Measurements from ENCODE around the gene COL23A1. TPM values are rescaled to one million over a fixed set of nuclear protein-coding genes. Genes with fewer than 3 reads are reported as not detected.
"Not testable (repeated sequence)": the region's sequence is repeated elsewhere in the genome, so short reads cannot be mapped to it uniquely, and the experiment has no call there.

The COL23A1 gene
- total and polyA plus RNA-seq, 2 of the 13 experiments (the other 11 are each of a cell fraction or from before 2014, with no cell fraction given), result not detected

DNA sequence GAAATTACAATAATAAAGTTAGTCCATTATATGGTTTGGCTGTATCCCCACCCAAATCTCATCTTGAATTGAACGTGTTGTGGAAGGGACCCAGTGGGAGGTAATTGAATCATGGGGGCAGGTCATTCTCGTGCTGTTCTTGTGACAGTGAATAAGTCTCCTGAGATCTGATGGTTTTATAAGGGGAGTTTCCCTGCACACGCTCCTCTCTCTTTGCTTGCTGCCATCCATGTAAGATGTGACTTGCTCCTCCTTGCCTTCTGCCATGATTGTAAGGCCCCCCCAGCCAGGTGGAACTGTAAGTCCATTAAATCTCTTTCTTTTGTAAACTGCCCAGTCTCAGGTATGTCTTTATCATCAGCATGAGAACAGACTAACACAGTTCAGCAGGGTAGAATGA lies 220.7 kb downstream of the COL23A1 start:
- POLR2A ChIA-PET; in situ Hi-C loops (cut with HindIII; ENCODE audit: extremely low pct_ligation_motif_present, low pct_unique_long_range_greater_than_20kb); DNase-seq (ENCODE audit: low spot score); H3K9ac ChIP-seq (ENCODE audit: insufficient read depth, low read depth, low read length); H3K4me3 ChIP-seq (replicated peaks in 1 of 3; ENCODE audit: insufficient read depth in 1 of 3, low read depth in 2 of 3, low read length in 3 of 3); H3K4me2 ChIP-seq (ENCODE audit: low read depth, low read length); H2AFZ ChIP-seq (ENCODE audit: low read length); ATAC-seq; H3K36me3 ChIP-seq (replicated peaks in 1 of 2; ENCODE audit: control insufficient read depth in 1 of 2, insufficient read depth in 2 of 2, low read length in 2 of 2); H3K27ac ChIP-seq (ENCODE audit: extremely low read length, insufficient read depth, low read length); H4K20me1 ChIP-seq (ENCODE audit: insufficient read depth, low read length); BruUV-seq (replicated peaks); H3K79me2 ChIP-seq (ENCODE audit: insufficient read depth, low read length); intact Hi-C loops (cut with micrococcal nuclease; ENCODE audit: unreplicated experiment); H3K4me1 ChIP-seq (ENCODE audit: insufficient read depth, low read length); H3K9me3 ChIP-seq (ENCODE audit: low read length); CTCF ChIA-PET (ENCODE audit: low intra/inter-chr PET ratio, low total read pairs); FAIRE-seq: not testable (repeated sequence)
- H3K27me3 ChIP-seq (ENCODE audit: control insufficient read depth in 1 of 2, insufficient read depth in 2 of 2, low read length in 2 of 2), result peaks cover 0 to 35% of the 10 kb centered on the region in 2 experiments; a peak in 4 of 5 replicates
- WGBS (ENCODE audit: low lambda C conversion rate), result 16% methylated on average over 3 of the region's 3 CpGs

DNA sequence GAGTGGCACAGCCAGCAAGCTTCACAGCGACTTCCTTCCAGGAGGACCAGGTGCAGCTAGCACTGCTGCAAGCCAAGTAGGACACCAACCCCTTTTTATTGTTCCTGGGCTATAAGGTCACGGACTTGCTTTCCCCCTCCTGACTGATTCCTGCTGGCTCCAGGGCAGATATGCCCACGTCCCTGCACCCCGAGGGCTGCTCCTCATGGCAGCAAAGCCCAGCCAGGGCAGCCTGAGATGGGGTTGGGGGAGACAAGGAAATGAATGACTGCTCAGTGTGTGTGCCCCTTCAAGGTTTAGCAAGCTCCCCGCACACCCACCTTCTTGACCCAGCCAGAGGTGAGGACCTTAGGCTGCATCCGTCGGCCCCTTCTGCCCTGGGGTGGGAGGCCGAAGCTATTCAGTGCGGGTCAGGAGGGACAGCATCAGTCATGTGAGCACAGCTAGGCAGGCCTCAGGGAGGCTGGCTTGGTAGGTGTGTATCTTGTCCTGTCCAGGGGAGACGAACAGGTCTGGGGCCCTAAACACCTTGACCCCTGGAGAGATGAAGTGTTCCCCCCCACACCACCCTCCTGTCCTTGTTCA lies 221.4 kb downstream of the COL23A1 start:
- no peaks in the 10 kb centered on the region for H3K4me1 ChIP-seq (ENCODE audit: insufficient read depth, low read length)
- ChIA-PET POLR2A (no interaction called here), CTCF (ENCODE audit: low intra/inter-chr PET ratio, low total read pairs) (no interaction called here)
- H3K9ac ChIP-seq (ENCODE audit: insufficient read depth, low read depth, low read length), result no peak overlapping the region
- H3K27ac ChIP-seq (ENCODE audit: extremely low read length, insufficient read depth, low read length), result no peak overlapping the region
- H3K4me3 ChIP-seq (replicated peaks in 1 of 3; ENCODE audit: insufficient read depth in 1 of 3, low read depth in 2 of 3, low read length in 3 of 3), result no peak overlapping the region
- no peak for DNase-seq (ENCODE audit: low spot score)
- peaks cover 0 to 35% of the 10 kb centered on the region in 2 experiments; a peak in 4 of 5 replicates for H3K27me3 ChIP-seq (ENCODE audit: control insufficient read depth in 1 of 2, insufficient read depth in 2 of 2, low read length in 2 of 2)
- no TSS peak for BruUV-seq (replicated peaks)
- H4K20me1 ChIP-seq (ENCODE audit: insufficient read depth, low read length), result no peaks in the 10 kb centered on the region
- no peaks in the 10 kb centered on the region for H3K9me3 ChIP-seq (ENCODE audit: low read length)
- 16% methylated on average over 3 of the region's 10 CpGs for WGBS (ENCODE audit: low lambda C conversion rate)
- no peak for FAIRE-seq
- no peak overlapping the region for H3K4me2 ChIP-seq (ENCODE audit: low read depth, low read length)
- no peaks in the 10 kb centered on the region for H3K36me3 ChIP-seq (replicated peaks in 1 of 2; ENCODE audit: control insufficient read depth in 1 of 2, insufficient read depth in 2 of 2, low read length in 2 of 2)
- intact Hi-C loops (cut with micrococcal nuclease; ENCODE audit: unreplicated experiment) (no loop called here), in situ Hi-C loops (cut with HindIII; ENCODE audit: extremely low pct_ligation_motif_present, low pct_unique_long_range_greater_than_20kb) (no loop called here)
- H3K79me2 ChIP-seq (ENCODE audit: insufficient read depth, low read length), result no peaks in the 10 kb centered on the region
- no peak overlapping the region for H2AFZ ChIP-seq (ENCODE audit: low read length)
- no peak for ATAC-seq
- TF ChIP-seq MAZ (IDR thresholded peaks at IDR 0.05; ENCODE audit: borderline replicate concordance, low read depth, low read length) (no peak), MAZ (CRISPR knock-in tag; IDR thresholded peaks at IDR 0.05; ENCODE audit: low read depth) (no peak), CHD2 (IDR thresholded peaks at IDR 0.05; ENCODE audit: low read depth, low read length) (no peak), SPEN (CRISPR knock-in tag; IDR thresholded peaks at IDR 0.05; ENCODE audit: low read depth) (no peak), ZSCAN29 (CRISPR knock-in tag; conservative IDR thresholded peaks at IDR 0.05) (no peak), RFX1 (IDR thresholded peaks at IDR 0.05) (no peak), SMYD3 (CRISPR knock-in tag; IDR thresholded peaks at IDR 0.05) (no peak), CBFB (CRISPR knock-in tag; IDR thresholded peaks at IDR 0.05) (no peak), ZNF496 (CRISPR knock-in tag; IDR thresholded peaks at IDR 0.05; ENCODE audit: insufficient replicate concordance) (no peak), SIN3B (IDR thresholded peaks at IDR 0.05; ENCODE audit: low read length) (no peak), NCOR1 (IDR thresholded peaks at IDR 0.05; ENCODE audit: borderline replicate concordance, low read length) (no peak), U2AF1 (optimal IDR thresholded peaks at IDR 0.05; ENCODE audit: low read depth, low read length) (no peak)
- TF ChIP-seq, protein P1, sequence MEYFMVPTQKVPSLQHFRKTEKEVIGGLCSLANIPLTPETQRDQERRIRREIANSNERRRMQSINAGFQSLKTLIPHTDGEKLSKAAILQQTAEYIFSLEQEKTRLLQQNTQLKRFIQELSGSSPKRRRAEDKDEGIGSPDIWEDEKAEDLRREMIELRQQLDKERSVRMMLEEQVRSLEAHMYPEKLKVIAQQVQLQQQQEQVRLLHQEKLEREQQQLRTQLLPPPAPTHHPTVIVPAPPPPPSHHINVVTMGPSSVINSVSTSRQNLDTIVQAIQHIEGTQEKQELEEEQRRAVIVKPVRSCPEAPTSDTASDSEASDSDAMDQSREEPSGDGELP (IDR thresholded peaks at IDR 0.05; ENCODE audit: borderline replicate concordance, low read depth), result no peak
- TF ChIP-seq, protein P2, sequence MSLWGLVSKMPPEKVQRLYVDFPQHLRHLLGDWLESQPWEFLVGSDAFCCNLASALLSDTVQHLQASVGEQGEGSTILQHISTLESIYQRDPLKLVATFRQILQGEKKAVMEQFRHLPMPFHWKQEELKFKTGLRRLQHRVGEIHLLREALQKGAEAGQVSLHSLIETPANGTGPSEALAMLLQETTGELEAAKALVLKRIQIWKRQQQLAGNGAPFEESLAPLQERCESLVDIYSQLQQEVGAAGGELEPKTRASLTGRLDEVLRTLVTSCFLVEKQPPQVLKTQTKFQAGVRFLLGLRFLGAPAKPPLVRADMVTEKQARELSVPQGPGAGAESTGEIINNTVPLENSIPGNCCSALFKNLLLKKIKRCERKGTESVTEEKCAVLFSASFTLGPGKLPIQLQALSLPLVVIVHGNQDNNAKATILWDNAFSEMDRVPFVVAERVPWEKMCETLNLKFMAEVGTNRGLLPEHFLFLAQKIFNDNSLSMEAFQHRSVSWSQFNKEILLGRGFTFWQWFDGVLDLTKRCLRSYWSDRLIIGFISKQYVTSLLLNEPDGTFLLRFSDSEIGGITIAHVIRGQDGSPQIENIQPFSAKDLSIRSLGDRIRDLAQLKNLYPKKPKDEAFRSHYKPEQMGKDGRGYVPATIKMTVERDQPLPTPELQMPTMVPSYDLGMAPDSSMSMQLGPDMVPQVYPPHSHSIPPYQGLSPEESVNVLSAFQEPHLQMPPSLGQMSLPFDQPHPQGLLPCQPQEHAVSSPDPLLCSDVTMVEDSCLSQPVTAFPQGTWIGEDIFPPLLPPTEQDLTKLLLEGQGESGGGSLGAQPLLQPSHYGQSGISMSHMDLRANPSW (CRISPR knock-in tag; IDR thresholded peaks at IDR 0.05; ENCODE audit: borderline replicate concordance), result no peak
- TF ChIP-seq, protein P3, sequence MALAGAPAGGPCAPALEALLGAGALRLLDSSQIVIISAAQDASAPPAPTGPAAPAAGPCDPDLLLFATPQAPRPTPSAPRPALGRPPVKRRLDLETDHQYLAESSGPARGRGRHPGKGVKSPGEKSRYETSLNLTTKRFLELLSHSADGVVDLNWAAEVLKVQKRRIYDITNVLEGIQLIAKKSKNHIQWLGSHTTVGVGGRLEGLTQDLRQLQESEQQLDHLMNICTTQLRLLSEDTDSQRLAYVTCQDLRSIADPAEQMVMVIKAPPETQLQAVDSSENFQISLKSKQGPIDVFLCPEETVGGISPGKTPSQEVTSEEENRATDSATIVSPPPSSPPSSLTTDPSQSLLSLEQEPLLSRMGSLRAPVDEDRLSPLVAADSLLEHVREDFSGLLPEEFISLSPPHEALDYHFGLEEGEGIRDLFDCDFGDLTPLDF (CRISPR knock-in tag; IDR thresholded peaks at IDR 0.05), result no peak
